Sigmoid colon (tissue), 4 donors: ENCODE measurements around the gene HHIPL2.

Experiments used
- CTCF ChIP-seq, 4 experiments: fragments of 450-650 bp in 3 of 4; fragments of 200-600 bp in 1 of 4; IDR thresholded peaks; one replicate each; pipeline ENCODE4 v1.5.1; 2016 to 2019; ENCODE audit warnings: antibody characterized with exemption in 4 of 4, mild to moderate bottlenecking in 3 of 4, moderate library complexity in 2 of 4
- POLR2AphosphoS5 ChIP-seq, 4 donors: sonication (generic); formaldehyde crosslinking; IDR thresholded peaks; one replicate each; pipeline ENCODE4 v1.6.1; 2017; ENCODE audit warnings: antibody characterized with exemption in 4 of 4

GRCh38 chr1:222579316-222579715 is 31.4 kb upstream of the HHIPL2 start:
- TF ChIP-seq CTCF (IDR thresholded peaks at IDR 0.05) (no peak), POLR2AphosphoS5 (IDR thresholded peaks at IDR 0.05) (no peak)
